GM19043 (cell line): Measurements from ENCODE around the gene KRTAP4-1.
"Not testable (repeated sequence)": the region's sequence is repeated elsewhere in the genome, so short reads cannot be mapped to it uniquely, and the experiment has no call there.

Source experiments
- ATAC-seq: cut with Tn5 transposase; IDR thresholded peaks from one replicate; pipeline ENCODE4 v1.9.1; 2021; ENCODE audit warnings: low read depth; ENCODE audit not compliant: unreplicated experiment

KRTAP4-1 gene

GRCh38 chr17:41176744-41177387, 7.8 kb downstream of the KRTAP4-1 start:
- no peak for ATAC-seq

GRCh38 chr17:41171886-41172285, 12.8 kb downstream of the KRTAP4-1 start:
- no peak for ATAC-seq

GRCh38 chr17:41168121-41168520, 16.6 kb downstream of the KRTAP4-1 start, which contains the start of gene KRTAP4-3:
Gene KRTAP4-3 (minus strand): TSS chr17:41168221. CDS start chr17:41168172, 49 bp downstream.
- no peak for ATAC-seq

GRCh38 chr17:41167561-41167960, 17.1 kb downstream of the KRTAP4-1 start:
- ATAC-seq, result no peak

- ATAC-seq, result no peak
Observed at GRCh38 chr17:41163828-41164227, 20.9 kb downstream of the KRTAP4-1 start.

- no peak for ATAC-seq
Observed at GRCh38 chr17:41160648-41161047, 24.1 kb downstream of the KRTAP4-1 start, which contains the start of gene KRTAP4-4. Gene KRTAP4-4 (minus strand): TSS chr17:41160748. CDS start chr17:41160691, 57 bp downstream.

- ATAC-seq, result not testable (repeated sequence)
Observed at GRCh38 chr17:41160190-41160589, 24.5 kb downstream of the KRTAP4-1 start.

- no peak for ATAC-seq
Observed at GRCh38 chr17:41153856-41154255, 30.9 kb downstream of the KRTAP4-1 start.

- ATAC-seq, result no peak
Observed at GRCh38 chr17:41151525-41151924, 33.2 kb downstream of the KRTAP4-1 start.

GRCh38 chr17:41150026-41150425, 34.7 kb downstream of the KRTAP4-1 start:
- no peak for ATAC-seq

- no peak for ATAC-seq
Observed at GRCh38 chr17:41149652-41149985, 35.1 kb downstream of the KRTAP4-1 start, which contains the start of gene KRTAP4-5. Gene KRTAP4-5 (minus strand): TSS chr17:41149825. CDS start chr17:41149767, 58 bp downstream.

GRCh38 chr17:41148971-41149651, 35.6 kb downstream of the KRTAP4-1 start:
- ATAC-seq, result not testable (repeated sequence)

- ATAC-seq, result no peak
Observed at GRCh38 chr17:41147531-41148204, 37.0 kb downstream of the KRTAP4-1 start.

- no peak for ATAC-seq
Observed at GRCh38 chr17:41145261-41145660, 39.5 kb downstream of the KRTAP4-1 start.

- no peak for ATAC-seq
Observed at GRCh38 chr17:41144846-41145245, 39.9 kb downstream of the KRTAP4-1 start.

GRCh38 chr17:41141361-41141760, 43.4 kb downstream of the KRTAP4-1 start:
- no peak for ATAC-seq

- ATAC-seq, result no peak
Observed at GRCh38 chr17:41140360-41141131, 44.2 kb downstream of the KRTAP4-1 start, which contains the start of gene KRTAP4-6. Gene KRTAP4-6 (minus strand): TSS chr17:41140544. CDS start chr17:41140487, 57 bp downstream.

GRCh38 chr17:41139865-41140264, 44.8 kb downstream of the KRTAP4-1 start:
- ATAC-seq, result not testable (repeated sequence)
